Stimulated activated naive CD8-positive, alpha-beta T cell treated with anti-CD3 and anti-CD28 coated beads, Interleukin-15, amount 100 ng/mL, for 72 hours (primary cell): Measurements from ENCODE around the gene CDH4.
"Not testable (repeated sequence)": the region's sequence is repeated elsewhere in the genome, so short reads cannot be mapped to it uniquely, and the experiment has no call there.

ENCODE experiments used
- ATAC-seq: fragments of 150-1000 bp; cut with Tn5 transposase; 2 replicates; pipeline ENCODE4 v1.10.0; 2021; ENCODE audit warnings: mild to moderate bottlenecking, moderate library complexity
- DNase-seq, 2 donors: peaks; one replicate each; pipeline ENCODE4 v3.0.0; 2021 to 2022
- H3K27ac Mint-ChIP-seq, 2 donors: one replicate each; pipeline ENCODE4 v1.8.0; 2022; ENCODE audit warnings: mild to moderate bottlenecking in 2 of 2, mixed read lengths in 2 of 2, moderate library complexity in 2 of 2
- H3K27me3 Mint-ChIP-seq: one replicate; pipeline ENCODE4 v1.8.0; 2022; ENCODE audit warnings: mixed read lengths
- H3K4me1 Mint-ChIP-seq: one replicate; pipeline ENCODE4 v1.8.0; 2022; ENCODE audit warnings: mild to moderate bottlenecking, mixed read lengths
- H3K4me3 Mint-ChIP-seq, 2 donors: one replicate each; pipeline ENCODE4 v1.8.0; 2022; ENCODE audit warnings: mild to moderate bottlenecking in 2 of 2, mixed read lengths in 2 of 2, moderate library complexity in 1 of 2
- H3K9me3 Mint-ChIP-seq, 2 donors: one replicate each; pipeline ENCODE4 v1.8.0; 2022; ENCODE audit warnings: mixed read lengths in 2 of 2

Gene CDH4

GRCh38 chr20:61422636-61423425 is 170.8 kb downstream of the CDH4 start:
- Mint-ChIP-seq H3K27ac (no peak overlapping the region), H3K9me3 (no peaks in the 10 kb centered on the region), H3K4me3 (no peak overlapping the region), H3K27me3 (no peaks in the 10 kb centered on the region), H3K4me1 (no peaks in the 10 kb centered on the region)
- DNase-seq (no peak), ATAC-seq (no peak)

- no peak for DNase-seq
- Mint-ChIP-seq H3K4me1 (no peaks in the 10 kb centered on the region), H3K9me3 (no peaks in the 10 kb centered on the region), H3K4me3 (no peak overlapping the region), H3K27me3 (no peaks in the 10 kb centered on the region), H3K27ac (no peak overlapping the region)
- no peak for ATAC-seq
These were observed 172.1 kb downstream of the CDH4 start for GRCh38 chr20:61424011-61424627.

GRCh38 chr20:61424628-61425420 is 172.8 kb downstream of the CDH4 start:
- Mint-ChIP-seq H3K27me3 (no peaks in the 10 kb centered on the region), H3K4me3 (no peak overlapping the region), H3K9me3 (no peaks in the 10 kb centered on the region), H3K27ac (no peak overlapping the region), H3K4me1 (no peaks in the 10 kb centered on the region)
- ATAC-seq (no peak), DNase-seq (no peak)

- DNase-seq, H3K4me3 Mint-ChIP-seq, H3K27me3 Mint-ChIP-seq, H3K27ac Mint-ChIP-seq, H3K4me1 Mint-ChIP-seq, H3K9me3 Mint-ChIP-seq, ATAC-seq: not testable (repeated sequence)
These were observed 173.5 kb downstream of the CDH4 start for GRCh38 chr20:61425541-61425991.

GRCh38 chr20:61426352-61426751 is 174.3 kb downstream of the CDH4 start:
- Mint-ChIP-seq H3K4me1 (no peaks in the 10 kb centered on the region), H3K4me3 (no peak overlapping the region), H3K27ac (no peak overlapping the region), H3K27me3 (peaks cover 8% of the 10 kb centered on the region), H3K9me3 (no peaks in the 10 kb centered on the region)
- DNase-seq (no peak), ATAC-seq (no peak)

GRCh38 chr20:61429458-61430227 is 177.6 kb downstream of the CDH4 start:
- no peak overlapping the region for H3K27ac Mint-ChIP-seq
- no peak for DNase-seq
- no peaks in the 10 kb centered on the region for H3K9me3 Mint-ChIP-seq
- no peak for ATAC-seq
- no peaks in the 10 kb centered on the region for H3K4me1 Mint-ChIP-seq
- H3K27me3 Mint-ChIP-seq, result peaks cover 20% of the 10 kb centered on the region
- H3K4me3 Mint-ChIP-seq, result no peak overlapping the region

- DNase-seq, result no peak
- Mint-ChIP-seq H3K27ac (no peak overlapping the region), H3K4me1 (no peaks in the 10 kb centered on the region), H3K4me3 (no peak overlapping the region), H3K9me3 (no peaks in the 10 kb centered on the region), H3K27me3 (peaks cover 26% of the 10 kb centered on the region)
- no peak for ATAC-seq
These were observed 178.2 kb downstream of the CDH4 start for GRCh38 chr20:61430228-61430624.

GRCh38 chr20:61433176-61433575 is 181.1 kb downstream of the CDH4 start:
- no peak for ATAC-seq

GRCh38 chr20:61433816-61434215 is 181.8 kb downstream of the CDH4 start:
- no peak overlapping the region for H3K4me3 Mint-ChIP-seq
- no peak for DNase-seq
- ATAC-seq, result no peak
- peaks cover 54% of the 10 kb centered on the region for H3K27me3 Mint-ChIP-seq
- H3K27ac Mint-ChIP-seq, result no peak overlapping the region
- no peaks in the 10 kb centered on the region for H3K4me1 Mint-ChIP-seq
- no peaks in the 10 kb centered on the region for H3K9me3 Mint-ChIP-seq

More at GRCh38 chr20:61433176-61433575, 181.1 kb downstream of the CDH4 start:
- peaks cover 54% of the 10 kb centered on the region for H3K27me3 Mint-ChIP-seq
- no peaks in the 10 kb centered on the region for H3K9me3 Mint-ChIP-seq
- H3K27ac Mint-ChIP-seq, result no peak overlapping the region
- no peaks in the 10 kb centered on the region for H3K4me1 Mint-ChIP-seq
- no peak overlapping the region for H3K4me3 Mint-ChIP-seq
- DNase-seq, result no peak

- no peak for ATAC-seq
- Mint-ChIP-seq H3K4me1 (no peaks in the 10 kb centered on the region), H3K27me3 (peaks cover 54% of the 10 kb centered on the region), H3K9me3 (no peaks in the 10 kb centered on the region), H3K4me3 (no peak overlapping the region), H3K27ac (no peak overlapping the region)
- DNase-seq, result no peak
These were observed 182.3 kb downstream of the CDH4 start for GRCh38 chr20:61434341-61434781.

GRCh38 chr20:61435184-61435822 is 183.2 kb downstream of the CDH4 start:
- Mint-ChIP-seq H3K9me3 (no peaks in the 10 kb centered on the region), H3K27ac (no peak overlapping the region), H3K4me3 (no peak overlapping the region), H3K27me3 (peaks cover 54% of the 10 kb centered on the region), H3K4me1 (no peaks in the 10 kb centered on the region)
- DNase-seq, result no peak
- ATAC-seq, result no peak

GRCh38 chr20:61435823-61436220 is 183.8 kb downstream of the CDH4 start:
- no peak overlapping the region for H3K27ac Mint-ChIP-seq
- H3K27me3 Mint-ChIP-seq, result peaks cover 49% of the 10 kb centered on the region
- no peaks in the 10 kb centered on the region for H3K4me1 Mint-ChIP-seq
- ATAC-seq, result no peak
- no peak overlapping the region for H3K4me3 Mint-ChIP-seq
- no peaks in the 10 kb centered on the region for H3K9me3 Mint-ChIP-seq
- no peak for DNase-seq

- ATAC-seq (no peak), DNase-seq (no peak)
These were observed 184.2 kb downstream of the CDH4 start for GRCh38 chr20:61436283-61436666.

GRCh38 chr20:61436667-61437279 is 184.7 kb downstream of the CDH4 start:
- no peak for ATAC-seq
- H3K4me1 Mint-ChIP-seq, result no peaks in the 10 kb centered on the region
- peaks cover 46% of the 10 kb centered on the region for H3K27me3 Mint-ChIP-seq
- H3K27ac Mint-ChIP-seq, result no peak overlapping the region
- DNase-seq, result no peak
- no peak overlapping the region for H3K4me3 Mint-ChIP-seq
- no peaks in the 10 kb centered on the region for H3K9me3 Mint-ChIP-seq

More at GRCh38 chr20:61436283-61436666, 184.2 kb downstream of the CDH4 start:
- Mint-ChIP-seq H3K4me3 (no peak overlapping the region), H3K4me1 (no peaks in the 10 kb centered on the region), H3K27ac (no peak overlapping the region), H3K27me3 (peaks cover 46% of the 10 kb centered on the region), H3K9me3 (no peaks in the 10 kb centered on the region)
